Frontal cortex (tissue), 4 donors: ENCODE measurements around the gene TBCK. TPM values are rescaled to one million over a fixed set of nuclear protein-coding genes. Genes with fewer than 3 reads are reported as not detected.

Source experiments
- DNase-seq, 2 donors: peaks; one replicate each; pipeline ENCODE4 v3.0.0; 2012; ENCODE audit warnings: low spot score in 2 of 2
- FAIRE-seq: peaks from 2 replicates; lab custom pipeline; 2012; peaks lifted over from hg19 to GRCh38; lab: Jason Lieb, UNC
- total RNA-seq: library from RNA; depleted of rRNA; stranded (reverse); fragments of >200 nt; gene quantifications from one replicate; pipeline ENCODE4 v1.2.3, GENCODE V29; 2014
- donor health status: control.
- donor health status: control.
- donor health status: control.

The TBCK gene
- 116 TPM for total RNA-seq

DNA sequence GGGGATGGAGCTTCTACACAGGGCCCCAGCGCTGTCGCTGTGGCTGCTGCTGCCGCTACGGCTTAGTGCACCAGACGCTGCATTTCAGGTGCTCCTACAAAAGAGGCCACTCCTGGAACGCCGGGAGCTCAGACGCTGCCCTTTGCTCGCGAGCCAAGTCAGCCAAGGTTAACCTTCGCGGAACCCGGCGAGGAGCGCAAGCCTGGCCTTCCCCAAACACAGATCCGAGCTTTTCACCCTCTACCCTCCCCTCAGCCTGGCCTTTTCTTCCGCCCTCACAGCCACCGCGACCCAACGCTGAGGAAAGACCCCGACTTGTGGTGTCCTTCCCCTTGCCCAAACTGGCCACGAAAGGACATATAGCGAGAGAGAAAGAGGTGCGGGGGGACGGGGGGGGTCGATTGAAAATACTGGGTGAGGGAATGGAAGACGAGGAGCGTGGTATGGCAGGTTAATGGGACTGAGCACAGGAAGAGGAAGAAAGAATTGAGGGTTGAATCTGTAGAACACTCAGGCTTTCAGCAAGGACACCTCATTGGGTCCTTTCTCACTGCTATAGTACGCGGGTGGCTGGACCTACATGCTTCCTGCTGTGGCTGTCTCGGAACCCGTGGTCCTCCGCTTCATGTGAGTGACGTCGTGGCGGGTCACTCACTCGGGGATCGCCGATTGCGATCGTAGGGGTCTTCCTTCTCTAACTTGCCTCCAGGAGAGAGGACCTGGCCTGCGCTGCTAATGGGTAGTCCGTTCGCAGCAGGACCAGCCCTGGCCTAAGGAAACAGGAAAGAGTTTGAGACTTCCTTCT, at the start of gene TBCK, which contains the start of gene AIMP1:
TBCK (minus strand) TSS at position 242 of the 805 bp plus-strand sequence. CDS start 7,249 bp downstream, outside the sequence.
AIMP1 (plus strand) TSS at position 583 of the 805 bp plus-strand sequence. CDS start 8,460 bp downstream, outside the sequence.
- FAIRE-seq = no peak
- peak; percentile 58 to 71 for DNase-seq

DNA sequence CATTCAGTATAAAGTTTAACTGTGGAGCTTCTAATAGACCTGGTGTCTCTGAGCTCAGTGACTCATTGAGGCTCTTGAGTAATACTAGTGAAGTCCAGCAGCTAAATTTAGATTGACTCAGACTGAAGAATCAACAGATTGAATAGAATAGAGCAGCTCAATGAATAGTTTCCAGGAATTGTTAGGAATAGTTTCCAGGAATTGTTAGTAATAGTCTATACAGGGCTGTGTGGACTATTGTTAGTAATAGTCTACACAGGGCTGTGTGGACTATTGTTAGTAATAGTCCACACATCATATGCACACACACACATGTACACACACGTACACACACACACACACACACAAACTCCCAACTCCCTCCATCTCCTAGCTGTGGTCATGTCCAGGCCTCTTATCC, 49.6 kb upstream of the TBCK start:
- DNase-seq = peak in 1 of 2 donors; percentile 1
- FAIRE-seq = no peak

DNA sequence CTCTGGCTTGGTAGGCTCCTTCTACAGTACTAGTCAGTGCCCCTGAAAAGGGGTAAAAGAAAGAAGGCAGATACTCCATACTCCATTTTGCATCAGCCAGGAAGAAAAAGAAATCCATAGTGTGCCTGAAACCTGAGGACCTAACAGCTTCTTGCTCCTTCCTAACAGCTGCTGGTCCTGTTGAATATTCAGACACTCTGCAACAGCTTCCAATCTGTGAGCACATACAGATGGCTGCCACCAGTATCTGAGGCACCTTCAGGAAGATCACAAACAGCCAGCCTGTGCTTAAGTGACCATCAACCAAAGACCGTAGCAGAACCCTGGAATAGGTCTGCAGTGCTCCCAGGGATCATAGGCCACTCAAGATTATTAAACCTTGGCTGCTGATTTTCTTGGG, 48.3 kb upstream of the TBCK start:
- no peak for DNase-seq
- no peak for FAIRE-seq

DNA sequence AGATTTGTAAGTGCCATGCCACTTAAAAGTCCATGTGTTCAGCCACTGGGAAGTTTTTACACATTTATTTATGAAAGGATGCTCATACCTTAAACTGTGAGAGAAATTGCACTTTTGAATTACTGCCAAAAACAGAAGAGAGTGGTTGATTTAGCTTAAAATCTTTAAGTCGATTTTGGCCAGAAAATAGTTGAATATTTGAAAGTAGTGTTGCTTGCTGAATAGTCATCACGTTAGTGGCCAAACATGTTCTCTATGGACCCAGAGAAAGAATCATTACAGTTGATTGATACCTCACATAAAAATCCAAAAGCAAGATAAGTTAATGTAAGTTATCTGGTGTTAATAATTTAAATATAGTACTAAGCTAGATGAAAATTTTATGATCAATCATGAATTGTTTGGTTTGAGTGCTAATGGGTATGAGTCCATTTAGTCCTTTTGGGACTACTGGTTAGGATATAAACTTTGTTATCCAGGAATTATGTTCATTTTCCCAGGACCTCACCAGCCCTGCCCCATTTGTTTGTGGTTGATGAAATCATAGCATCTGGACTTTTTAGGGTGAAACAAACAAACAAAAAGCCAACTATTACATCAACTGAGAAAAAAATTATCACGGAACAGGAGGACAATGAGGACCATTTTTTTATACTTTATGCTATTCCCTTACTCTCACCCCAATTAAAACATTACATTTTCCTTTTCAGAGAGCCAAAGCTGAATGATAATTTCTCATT, 46.2 kb upstream of the TBCK start:
- no peak for FAIRE-seq
- no peak for DNase-seq

DNA sequence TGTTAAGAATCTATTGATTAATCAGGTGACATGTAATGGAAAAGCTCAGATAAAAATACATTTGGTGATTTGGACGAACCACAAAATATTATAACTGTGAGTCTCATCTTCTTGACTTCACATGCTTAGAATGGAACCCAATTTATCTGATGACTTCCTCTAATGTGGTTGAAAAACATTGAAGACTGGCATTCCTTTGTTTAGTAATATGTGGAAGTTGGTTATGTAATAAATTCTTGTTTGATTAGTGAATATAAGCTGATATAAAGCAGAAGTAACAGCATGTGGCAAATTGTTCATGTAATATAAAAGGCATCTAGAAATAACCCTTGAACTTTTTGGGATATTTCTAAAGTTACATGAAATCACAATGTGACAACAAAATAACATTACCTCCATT, 42.9 kb upstream of the TBCK start:
- DNase-seq = no peak
- FAIRE-seq = no peak

DNA sequence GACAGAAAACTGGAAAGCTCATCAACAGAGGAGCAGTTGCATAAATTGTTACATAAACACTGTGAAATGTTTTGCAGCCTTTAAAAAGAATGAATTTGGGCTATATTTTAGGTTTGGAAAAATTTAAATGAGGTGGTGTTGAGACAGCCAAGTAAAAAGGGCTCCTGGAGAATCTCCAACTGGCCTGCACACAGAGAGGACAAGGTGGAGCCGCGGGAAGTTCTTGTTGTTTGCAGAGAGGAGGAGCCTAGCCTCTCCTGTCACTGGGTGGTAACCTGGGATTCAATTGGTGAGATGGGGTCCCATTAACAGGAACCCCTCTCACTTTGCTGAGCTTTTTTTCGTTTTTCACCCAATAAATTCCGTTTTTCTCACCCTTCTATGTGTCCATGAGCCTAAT, 39.2 kb upstream of the TBCK start:
- DNase-seq (no peak), FAIRE-seq (no peak)

DNA sequence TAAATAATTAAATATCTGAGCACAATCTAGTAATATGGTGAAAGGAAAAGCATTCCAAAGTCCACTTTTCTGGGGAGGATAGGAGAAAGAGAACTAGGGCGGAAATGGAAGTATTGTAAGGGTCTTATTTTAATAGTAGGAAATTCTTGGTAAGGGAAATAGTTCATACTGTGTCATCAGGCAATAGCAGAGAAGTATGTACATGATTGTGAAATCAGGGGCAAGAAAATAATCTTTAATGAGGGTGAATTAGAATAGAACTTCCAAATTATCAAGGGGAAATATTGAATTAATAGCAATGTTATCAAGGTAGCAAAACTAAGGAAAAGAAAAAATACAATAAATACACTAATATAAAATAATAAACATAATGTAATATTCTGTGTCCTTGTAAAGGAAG, 37.8 kb upstream of the TBCK start:
- DNase-seq (no peak), FAIRE-seq (no peak)

DNA sequence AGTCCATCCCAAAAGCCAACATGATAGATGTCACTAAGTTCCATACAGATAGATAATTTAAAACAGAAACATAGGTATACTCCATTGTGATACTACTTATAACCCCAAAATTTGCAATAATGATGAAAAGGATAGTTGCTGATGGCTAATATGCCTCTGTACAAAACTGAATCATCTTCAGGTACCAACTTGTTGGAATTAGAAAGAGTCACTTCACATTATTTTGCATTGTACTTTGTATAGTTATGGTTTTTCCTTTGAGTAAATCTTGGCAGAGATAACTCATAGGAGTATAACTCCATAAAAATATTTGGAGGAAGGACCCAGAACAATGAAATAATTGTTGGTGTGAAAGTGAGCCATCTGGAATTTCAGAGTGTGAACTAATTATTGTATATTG, 35.0 kb upstream of the TBCK start:
- FAIRE-seq (no peak), DNase-seq (no peak)

DNA sequence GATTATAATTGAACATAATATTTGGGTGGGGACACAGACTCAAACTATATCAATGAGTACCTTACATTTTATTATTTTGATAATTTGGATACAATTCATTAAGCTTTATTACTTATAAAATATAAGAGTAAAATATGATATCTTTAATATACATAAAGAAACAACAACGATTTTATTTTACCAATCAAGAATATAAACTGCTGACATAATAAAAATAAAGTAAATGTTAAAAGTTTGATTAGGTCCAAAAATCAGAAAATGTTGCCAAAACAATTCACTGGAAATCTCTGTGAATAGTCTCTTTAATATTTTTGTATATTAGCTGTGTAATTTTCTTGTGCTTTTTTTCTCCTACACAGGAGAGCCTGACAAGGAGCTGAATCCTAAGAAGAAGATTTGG, 31.2 kb upstream of the TBCK start:
- FAIRE-seq = peak; percentile 50
- no peak for DNase-seq

DNA sequence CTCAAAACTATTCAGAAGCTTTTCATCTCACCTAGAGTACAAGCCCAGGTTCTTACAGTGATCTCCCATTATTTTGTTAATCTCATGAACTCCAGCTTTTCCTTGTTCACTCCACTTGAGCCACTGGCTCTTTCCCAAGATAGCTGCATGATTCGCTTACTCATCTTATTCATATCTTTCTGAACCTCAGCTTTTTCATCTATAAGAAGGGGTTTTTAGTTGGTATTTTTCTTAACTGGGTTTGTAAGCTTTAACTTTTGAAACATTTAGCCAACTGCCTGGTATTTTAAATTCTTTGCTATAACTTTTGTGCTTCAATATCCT, 28.6 kb upstream of the TBCK start:
- no peak for DNase-seq

DNA sequence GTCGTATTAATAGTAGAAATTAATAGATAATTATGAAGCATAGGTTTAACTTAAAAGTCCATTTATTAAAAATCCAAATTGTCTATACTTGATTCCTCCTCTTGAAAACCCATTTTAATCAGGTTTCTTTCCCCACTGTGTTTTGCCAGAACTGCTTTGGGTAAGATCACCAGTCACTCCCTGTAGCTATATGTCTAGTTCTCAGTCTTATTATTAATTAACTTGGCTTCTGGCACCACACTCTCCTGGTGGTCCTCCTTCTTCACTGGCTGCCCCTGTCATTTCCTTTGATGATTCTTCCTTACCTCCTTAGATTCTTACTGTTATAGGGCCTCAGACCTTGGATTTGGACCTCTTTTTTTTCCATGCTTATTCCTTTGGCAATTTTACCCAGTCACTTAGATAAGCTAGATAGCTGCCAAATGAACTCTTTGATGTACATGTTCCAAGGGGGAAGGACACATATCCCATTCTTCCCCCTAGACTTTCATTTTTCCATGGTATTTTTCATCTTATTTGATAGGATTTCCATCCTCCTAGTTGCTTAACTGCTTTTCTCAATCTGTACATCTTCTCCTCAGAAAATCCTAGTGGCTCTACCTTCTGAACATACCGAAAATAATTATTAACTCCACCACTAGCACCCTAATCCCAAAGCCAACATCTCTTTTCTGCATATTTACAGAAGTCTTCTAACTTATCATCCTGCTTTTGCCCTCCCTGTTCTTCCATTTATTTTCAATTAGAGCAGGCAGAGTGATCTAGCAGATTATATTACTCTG, 28.0 kb upstream of the TBCK start:
- no peak for FAIRE-seq
- no peak for DNase-seq

More for the DNA sequence above, 28.6 kb upstream of the TBCK start:
- no peak for FAIRE-seq

DNA sequence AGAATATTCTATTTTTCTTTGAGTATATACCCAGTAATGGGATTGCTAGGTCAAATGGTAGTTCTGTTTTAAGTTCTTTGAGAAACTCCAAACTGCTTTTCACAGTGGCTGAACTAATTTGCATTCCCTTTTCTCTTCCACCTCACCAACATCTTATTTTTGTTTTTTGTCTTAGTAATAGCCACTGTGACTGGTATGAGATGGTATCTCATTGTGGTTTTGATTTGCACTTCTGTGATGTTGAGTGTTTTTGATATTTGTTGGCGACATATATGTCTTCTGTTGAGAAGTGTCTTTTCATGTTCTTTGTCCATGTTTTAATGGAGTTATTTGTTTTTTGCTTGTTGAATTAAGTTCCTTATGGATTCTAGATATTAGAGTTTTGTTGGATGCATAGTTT, 24.8 kb upstream of the TBCK start:
- no peak for FAIRE-seq

DNA sequence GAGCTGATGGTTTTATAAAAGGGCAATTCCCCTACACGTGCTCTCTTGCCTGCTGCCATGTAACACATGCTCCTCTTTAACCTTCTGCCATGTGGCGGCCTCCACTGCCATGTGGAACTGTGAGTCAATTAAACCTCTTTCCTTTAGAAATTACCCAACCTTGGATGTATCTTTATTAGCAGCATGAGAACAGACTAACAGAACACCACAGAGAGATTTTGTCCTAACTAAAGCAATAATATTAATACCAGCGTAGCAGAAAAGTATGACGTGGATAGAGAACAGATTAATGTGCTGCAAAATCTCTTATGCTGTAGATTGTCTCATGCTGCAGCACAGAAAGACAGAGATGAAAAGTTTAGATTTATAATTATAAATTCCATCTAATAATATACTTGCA, 23.4 kb upstream of the TBCK start:
- DNase-seq = no peak
- FAIRE-seq = no peak

More for the DNA sequence above, 24.8 kb upstream of the TBCK start:
- no peak for DNase-seq

DNA sequence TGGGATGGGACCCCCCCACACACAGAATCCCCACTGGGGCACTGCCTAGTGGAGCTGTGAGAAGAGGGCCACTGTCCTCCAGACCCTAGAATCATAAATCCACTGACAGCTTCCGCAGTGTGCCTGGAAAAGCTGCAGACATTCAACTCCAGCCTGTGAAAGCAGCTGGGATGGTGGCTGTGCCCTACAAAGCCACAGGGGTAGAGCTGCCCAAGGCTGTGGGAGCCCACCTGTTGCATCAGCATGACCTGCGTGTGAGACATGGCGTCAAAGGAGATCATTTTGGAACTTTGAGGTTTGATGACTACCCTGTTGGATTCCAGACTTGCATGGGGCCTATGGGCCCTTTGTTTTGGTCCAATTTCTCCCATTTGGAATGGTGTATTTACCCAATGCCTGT, 22.7 kb upstream of the TBCK start:
- FAIRE-seq (no peak), DNase-seq (no peak)

DNA sequence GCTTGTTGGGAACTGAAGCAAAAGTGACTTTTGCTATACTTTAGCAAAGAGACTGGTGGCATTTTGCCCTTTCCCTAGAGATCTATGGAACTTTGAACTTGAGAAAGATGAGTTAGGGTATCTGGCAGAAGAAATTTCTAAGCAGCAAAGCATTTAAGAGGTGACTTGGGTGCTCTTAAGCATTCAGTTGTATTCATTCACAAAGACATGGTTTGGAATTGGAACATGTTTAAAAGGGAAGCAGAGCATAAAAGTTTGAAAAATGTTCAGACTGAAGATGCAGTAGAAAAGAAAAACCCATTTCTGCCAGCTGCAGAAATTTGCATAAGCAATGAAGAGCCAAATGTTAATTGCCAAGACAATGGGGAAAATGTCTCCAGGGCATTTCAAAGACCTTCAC, 21.9 kb upstream of the TBCK start:
- FAIRE-seq (no peak), DNase-seq (no peak)

DNA sequence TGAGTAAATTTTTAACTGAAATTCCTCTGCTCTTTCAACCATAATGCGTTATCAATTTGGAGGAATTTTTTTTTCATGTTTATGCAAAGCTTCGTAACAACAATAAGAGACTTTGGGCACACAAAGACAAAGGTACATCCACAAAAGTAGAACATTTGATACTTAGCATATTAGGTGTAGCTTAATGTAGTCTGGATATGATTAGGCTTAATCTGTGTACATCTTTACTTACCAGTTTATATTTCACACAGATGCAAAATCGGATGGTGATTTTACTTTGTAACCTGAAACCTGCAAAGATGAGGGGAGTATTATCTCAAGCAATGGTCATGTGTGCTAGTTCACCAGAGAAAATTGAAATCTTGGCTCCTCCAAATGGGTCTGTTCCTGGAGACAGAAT, 20.6 kb upstream of the TBCK start:
- FAIRE-seq = no peak
- DNase-seq = no peak

DNA sequence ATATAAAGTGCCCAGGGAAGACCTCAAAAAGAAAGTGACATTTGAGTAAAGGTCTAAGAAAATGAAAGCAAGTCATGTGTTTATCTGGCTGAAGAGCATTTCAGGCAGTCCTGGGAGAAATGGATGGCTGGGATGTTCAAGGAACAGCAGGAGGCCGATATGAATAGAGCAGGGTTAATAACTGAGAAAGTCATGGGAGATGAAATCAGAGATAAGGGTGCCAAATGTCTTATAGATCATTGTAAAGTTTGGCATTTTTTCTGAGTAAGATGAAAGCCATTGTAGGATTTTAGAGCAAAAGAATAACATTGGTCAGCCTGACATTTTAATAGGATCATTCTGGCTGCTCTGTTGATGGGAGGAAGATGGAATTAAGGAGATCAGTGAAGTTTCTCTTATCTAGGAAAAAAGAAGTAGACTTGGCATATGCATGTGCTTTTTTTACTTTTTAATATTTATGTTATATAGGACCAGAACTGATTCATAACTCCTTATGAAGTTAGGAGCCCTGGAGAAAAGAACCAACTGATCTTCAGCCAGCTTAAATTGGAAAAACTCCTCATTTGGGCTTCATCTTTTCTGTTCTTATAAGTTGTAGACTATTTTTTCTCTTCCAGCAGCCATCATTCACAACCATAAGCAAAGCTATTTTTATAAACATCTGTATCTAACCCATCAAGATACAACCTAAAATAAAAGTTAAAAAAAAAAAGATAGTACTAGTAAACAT, 18.9 kb upstream of the TBCK start:
- FAIRE-seq (no peak), DNase-seq (no peak)

DNA sequence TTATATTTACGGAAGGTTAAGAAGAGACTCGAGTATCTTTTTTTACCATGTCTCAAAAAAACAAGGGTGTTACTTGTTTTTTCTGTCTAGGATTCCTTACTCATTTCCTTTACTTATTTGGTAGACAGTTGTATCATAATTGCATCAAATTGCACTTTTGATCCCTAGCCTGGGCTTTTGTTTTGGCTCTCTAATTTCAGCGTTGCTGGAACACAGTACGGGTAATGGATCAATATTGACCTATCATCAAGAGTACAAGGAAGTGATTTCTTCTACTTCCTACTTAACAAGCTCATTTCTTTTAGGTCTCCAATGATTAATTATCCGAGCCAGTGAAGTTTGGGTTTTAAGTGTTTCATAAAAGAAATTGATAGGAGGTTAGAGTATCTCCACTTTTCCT, 17.2 kb upstream of the TBCK start:
- no peak for FAIRE-seq
- no peak for DNase-seq

DNA sequence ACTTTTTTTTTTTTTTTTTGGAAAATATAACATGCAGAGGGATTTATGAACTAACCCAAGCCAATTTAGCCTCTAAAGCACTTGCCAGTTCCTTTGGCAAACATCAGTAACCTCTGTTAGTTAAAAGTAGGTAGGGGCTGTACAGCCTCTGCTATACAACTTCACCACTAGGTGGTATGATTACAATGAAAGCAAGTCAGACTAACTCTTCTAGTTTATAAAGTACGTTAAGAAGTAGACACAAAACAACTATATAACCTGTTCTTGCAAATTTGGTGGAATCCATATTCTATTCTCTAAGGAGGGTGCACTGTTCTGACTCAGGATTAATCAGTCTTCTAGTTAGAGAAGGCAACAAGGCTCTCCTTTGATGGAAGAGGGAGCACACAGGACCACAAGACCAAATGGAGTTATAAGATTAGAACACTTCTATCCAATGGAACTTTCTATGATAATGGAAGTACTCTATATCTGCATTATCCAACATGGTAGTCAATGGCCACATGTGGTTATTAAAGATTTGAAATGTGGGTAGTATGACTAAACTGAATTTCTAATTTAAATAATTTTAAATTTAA, 13.1 kb upstream of the TBCK start:
- FAIRE-seq = no peak
- DNase-seq = no peak

DNA sequence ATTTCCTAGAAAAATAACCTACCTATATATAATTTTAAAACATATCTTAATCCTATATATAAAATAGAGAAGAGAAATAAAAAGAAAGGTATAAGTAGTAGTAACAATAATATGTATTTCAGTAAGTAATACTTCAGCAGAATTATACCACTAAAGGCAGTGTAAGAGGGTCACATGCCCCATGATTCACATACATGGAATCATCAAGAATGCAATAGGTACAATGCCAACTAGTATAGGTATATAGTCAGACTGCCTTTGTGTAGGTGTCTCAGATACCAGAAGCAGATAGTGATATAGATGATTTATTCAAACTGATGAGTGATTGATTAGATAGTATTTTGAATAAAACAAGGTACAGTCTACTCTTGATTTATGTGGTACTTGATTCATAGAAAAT, 9.8 kb upstream of the TBCK start:
- DNase-seq = no peak
- FAIRE-seq = no peak
